GM12864 (cell line): ENCODE measurements around the gene VKORC1.

ENCODE experiments used
- DNase-seq: peaks from one replicate; pipeline ENCODE4 v3.0.0-alpha.2; 2011; ENCODE audit warnings: low read depth
- H3K4me3 ChIP-seq: 2 replicates; pipeline ENCODE4 v1.5.1; 2011; ENCODE audit warnings: mild to moderate bottlenecking, low read depth, low read length, control low read depth
- CTCF ChIP-seq: IDR thresholded peaks from 2 replicates; pipeline ENCODE4 v1.5.1; 2011; ENCODE audit warnings: low read depth, mild to moderate bottlenecking, moderate library complexity, low read length, control low read depth, inconsistent platforms; ENCODE audit errors: missing control alignments

Gene VKORC1

GRCh38 chr16:31117384-31118222 is 23.0 kb upstream of the VKORC1 start, which contains the start of gene KAT8:
Gene KAT8, plus strand, starts transcription at chr16:31117664. Its CDS starts 18 bp downstream, at chr16:31117682.
- H3K4me3 ChIP-seq: peak within 1 kb of the TSS; percentile 72
- DNase-seq: peak; percentile 92
- TF ChIP-seq CTCF: no peak

GRCh38 chr16:31114468-31114867 is 19.9 kb upstream of the VKORC1 start:
- H3K4me3 ChIP-seq: no peak overlapping the region
- no peak for DNase-seq
- TF ChIP-seq CTCF: no peak

GRCh38 chr16:31113121-31114120 is 18.8 kb upstream of the VKORC1 start:
- no peak overlapping the region for H3K4me3 ChIP-seq
- no peak for DNase-seq

GRCh38 chr16:31112711-31113110 is 18.1 kb upstream of the VKORC1 start:
- no peak for DNase-seq
- no peak overlapping the region for H3K4me3 ChIP-seq
- no peak for TF ChIP-seq CTCF

More at GRCh38 chr16:31113121-31114120, 18.8 kb upstream of the VKORC1 start:
- TF ChIP-seq CTCF: no peak

- no peak overlapping the region for H3K4me3 ChIP-seq
- TF ChIP-seq CTCF: no peak
- no peak for DNase-seq
Observed at GRCh38 chr16:31111881-31112466, 17.4 kb upstream of the VKORC1 start.

GRCh38 chr16:31110106-31111034 is 15.8 kb upstream of the VKORC1 start:
- no peak overlapping the region for H3K4me3 ChIP-seq
- no peak for TF ChIP-seq CTCF
- no peak for DNase-seq
